ENCODE measurements around the gene FSTL5. TPM values are rescaled to one million over a fixed set of nuclear protein-coding genes. Genes with fewer than 3 reads are reported as not detected.

FSTL5 gene
- total and polyA plus RNA-seq, 10 of the 15 experiments (the other 5 are each of a cell fraction or from before 2014, with no cell fraction given) = 0.04 to 2.4 (median 0.08) TPM; not detected in 4

DNA sequence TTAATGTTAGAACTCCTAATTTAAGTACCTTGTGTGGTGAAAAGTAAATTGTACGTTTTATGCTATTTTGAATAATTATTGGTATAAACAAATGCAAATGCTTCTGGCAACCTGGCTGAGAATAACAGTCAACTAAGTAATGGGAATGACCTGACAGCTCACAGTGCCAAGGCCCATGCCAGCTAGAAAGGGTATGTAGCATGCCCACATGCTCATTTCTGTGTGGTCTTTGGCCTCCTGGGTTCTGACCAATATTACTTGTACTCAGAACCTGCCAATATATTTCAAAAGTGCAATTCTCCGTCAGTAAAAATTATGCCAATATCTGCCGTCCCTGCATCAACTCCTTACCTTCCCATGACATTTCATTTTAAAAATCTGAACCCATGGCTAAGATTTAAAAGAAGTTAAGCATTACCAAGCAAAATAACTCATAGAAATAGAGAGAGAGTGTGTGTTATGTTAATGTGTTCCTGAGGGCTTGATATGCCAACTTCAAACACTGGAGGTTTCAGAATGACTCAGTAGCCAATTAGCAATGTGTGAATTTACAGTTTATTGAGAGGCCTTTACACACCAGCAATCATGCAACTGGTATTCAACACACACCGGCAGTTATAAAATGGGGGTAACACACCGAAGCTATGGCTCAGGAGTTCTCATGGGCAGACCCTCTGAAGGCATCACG, 820.8 kb downstream of the FSTL5 start (continued):
- no peak for TF ChIP-seq SMAD5 (IDR thresholded peaks at IDR 0.05; ENCODE audit: low read depth)
- TF ChIP-seq PAX5 (IDR thresholded peaks at IDR 0.05; ENCODE audit: borderline replicate concordance, low read depth, low read length) = no peak
- TF ChIP-seq GABPA (IDR thresholded peaks at IDR 0.05; ENCODE audit: low read depth) = no peak
- peak; percentile 30; the same call in 1 of the 2 replicates for TF ChIP-seq CHD2 (IDR thresholded peaks at IDR 0.05; ENCODE audit: borderline replicate concordance, low read depth, low read length)
- TF ChIP-seq, protein P1, sequence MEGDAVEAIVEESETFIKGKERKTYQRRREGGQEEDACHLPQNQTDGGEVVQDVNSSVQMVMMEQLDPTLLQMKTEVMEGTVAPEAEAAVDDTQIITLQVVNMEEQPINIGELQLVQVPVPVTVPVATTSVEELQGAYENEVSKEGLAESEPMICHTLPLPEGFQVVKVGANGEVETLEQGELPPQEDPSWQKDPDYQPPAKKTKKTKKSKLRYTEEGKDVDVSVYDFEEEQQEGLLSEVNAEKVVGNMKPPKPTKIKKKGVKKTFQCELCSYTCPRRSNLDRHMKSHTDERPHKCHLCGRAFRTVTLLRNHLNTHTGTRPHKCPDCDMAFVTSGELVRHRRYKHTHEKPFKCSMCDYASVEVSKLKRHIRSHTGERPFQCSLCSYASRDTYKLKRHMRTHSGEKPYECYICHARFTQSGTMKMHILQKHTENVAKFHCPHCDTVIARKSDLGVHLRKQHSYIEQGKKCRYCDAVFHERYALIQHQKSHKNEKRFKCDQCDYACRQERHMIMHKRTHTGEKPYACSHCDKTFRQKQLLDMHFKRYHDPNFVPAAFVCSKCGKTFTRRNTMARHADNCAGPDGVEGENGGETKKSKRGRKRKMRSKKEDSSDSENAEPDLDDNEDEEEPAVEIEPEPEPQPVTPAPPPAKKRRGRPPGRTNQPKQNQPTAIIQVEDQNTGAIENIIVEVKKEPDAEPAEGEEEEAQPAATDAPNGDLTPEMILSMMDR (IDR thresholded peaks at IDR 0.05 in 2 of 3, conservative IDR thresholded peaks at IDR 0.05 in 1 of 3; ENCODE audit: control insufficient read depth in 2 of 3, extremely low read depth in 1 of 3, insufficient read depth in 1 of 3, low read depth in 3 of 3, low read length in 3 of 3) = no peak
- TF ChIP-seq, protein P2, sequence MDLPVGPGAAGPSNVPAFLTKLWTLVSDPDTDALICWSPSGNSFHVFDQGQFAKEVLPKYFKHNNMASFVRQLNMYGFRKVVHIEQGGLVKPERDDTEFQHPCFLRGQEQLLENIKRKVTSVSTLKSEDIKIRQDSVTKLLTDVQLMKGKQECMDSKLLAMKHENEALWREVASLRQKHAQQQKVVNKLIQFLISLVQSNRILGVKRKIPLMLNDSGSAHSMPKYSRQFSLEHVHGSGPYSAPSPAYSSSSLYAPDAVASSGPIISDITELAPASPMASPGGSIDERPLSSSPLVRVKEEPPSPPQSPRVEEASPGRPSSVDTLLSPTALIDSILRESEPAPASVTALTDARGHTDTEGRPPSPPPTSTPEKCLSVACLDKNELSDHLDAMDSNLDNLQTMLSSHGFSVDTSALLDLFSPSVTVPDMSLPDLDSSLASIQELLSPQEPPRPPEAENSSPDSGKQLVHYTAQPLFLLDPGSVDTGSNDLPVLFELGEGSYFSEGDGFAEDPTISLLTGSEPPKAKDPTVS (IDR thresholded peaks at IDR 0.05; ENCODE audit: low read depth, low read length) = no peak
- TF ChIP-seq BHLHE40 (IDR thresholded peaks at IDR 0.05; ENCODE audit: borderline replicate concordance in 1 of 2, low read depth in 2 of 2, low read length in 1 of 2) = peak; percentile 28 to 41; a peak in 1 of 4 replicates
- no peak for TF ChIP-seq PKNOX1 (IDR thresholded peaks at IDR 0.05)
- no peak for TF ChIP-seq KAT2A (conservative IDR thresholded peaks at IDR 0.05; ENCODE audit: control insufficient read depth, low read depth, low read length)
- TF ChIP-seq MEF2A (IDR thresholded peaks at IDR 0.05; ENCODE audit: insufficient read depth, low read depth, low read length) = no peak
- TF ChIP-seq CUX1 (IDR thresholded peaks at IDR 0.05; ENCODE audit: insufficient replicate concordance, low read depth, low read length) = no peak
- TF ChIP-seq ZBED1 (IDR thresholded peaks at IDR 0.05; ENCODE audit: borderline replicate concordance) = no peak
- no peak for TF ChIP-seq SP1 (IDR thresholded peaks at IDR 0.05; ENCODE audit: low read depth, low read length)
- TF ChIP-seq JUNB (IDR thresholded peaks at IDR 0.05) = peak; percentile 29; the same call in 1 of the 2 replicates
- TF ChIP-seq, protein P3, sequence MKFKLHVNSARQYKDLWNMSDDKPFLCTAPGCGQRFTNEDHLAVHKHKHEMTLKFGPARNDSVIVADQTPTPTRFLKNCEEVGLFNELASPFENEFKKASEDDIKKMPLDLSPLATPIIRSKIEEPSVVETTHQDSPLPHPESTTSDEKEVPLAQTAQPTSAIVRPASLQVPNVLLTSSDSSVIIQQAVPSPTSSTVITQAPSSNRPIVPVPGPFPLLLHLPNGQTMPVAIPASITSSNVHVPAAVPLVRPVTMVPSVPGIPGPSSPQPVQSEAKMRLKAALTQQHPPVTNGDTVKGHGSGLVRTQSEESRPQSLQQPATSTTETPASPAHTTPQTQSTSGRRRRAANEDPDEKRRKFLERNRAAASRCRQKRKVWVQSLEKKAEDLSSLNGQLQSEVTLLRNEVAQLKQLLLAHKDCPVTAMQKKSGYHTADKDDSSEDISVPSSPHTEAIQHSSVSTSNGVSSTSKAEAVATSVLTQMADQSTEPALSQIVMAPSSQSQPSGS (IDR thresholded peaks at IDR 0.05; ENCODE audit: low read length) = no peak

Measured in GM12878 (cell line).